ENCODE measurements around the gene ANKRD33B.

The ANKRD33B gene

DNA sequence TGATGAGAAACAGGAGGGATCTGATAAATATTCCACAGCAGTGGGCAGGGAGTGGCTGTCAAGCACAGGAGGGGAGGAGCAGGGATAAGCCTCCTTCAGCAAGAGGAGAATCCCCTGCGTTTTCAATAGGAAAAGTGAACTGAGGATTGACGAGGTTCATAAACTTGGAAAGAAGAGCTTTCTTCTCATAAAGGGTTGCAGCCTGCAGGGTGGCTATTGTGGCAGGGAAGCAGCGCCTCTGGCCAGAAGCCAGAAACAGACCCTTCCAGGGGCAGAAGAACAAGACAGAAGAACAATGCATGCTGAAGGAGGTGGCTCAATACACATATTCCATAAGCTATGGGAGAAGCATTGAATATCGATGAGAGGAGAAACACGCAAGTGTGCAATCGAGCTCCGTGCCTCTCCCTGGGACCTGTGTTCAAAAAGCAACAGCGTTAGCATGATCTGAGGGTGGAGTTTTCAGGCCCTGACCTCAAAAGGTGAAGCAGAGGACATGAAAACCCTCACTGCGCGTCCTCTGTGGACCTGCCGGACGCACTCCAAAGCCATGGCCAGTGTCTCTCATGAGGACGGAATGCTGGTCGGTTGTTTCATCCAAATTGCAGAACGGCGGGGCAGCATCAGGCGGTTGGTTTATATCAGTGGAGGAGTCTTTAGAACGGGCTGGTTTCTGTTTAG is 67.6 kb downstream of the ANKRD33B start:
- TF ChIP-seq, protein P1, sequence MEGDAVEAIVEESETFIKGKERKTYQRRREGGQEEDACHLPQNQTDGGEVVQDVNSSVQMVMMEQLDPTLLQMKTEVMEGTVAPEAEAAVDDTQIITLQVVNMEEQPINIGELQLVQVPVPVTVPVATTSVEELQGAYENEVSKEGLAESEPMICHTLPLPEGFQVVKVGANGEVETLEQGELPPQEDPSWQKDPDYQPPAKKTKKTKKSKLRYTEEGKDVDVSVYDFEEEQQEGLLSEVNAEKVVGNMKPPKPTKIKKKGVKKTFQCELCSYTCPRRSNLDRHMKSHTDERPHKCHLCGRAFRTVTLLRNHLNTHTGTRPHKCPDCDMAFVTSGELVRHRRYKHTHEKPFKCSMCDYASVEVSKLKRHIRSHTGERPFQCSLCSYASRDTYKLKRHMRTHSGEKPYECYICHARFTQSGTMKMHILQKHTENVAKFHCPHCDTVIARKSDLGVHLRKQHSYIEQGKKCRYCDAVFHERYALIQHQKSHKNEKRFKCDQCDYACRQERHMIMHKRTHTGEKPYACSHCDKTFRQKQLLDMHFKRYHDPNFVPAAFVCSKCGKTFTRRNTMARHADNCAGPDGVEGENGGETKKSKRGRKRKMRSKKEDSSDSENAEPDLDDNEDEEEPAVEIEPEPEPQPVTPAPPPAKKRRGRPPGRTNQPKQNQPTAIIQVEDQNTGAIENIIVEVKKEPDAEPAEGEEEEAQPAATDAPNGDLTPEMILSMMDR (IDR thresholded peaks at IDR 0.05; ENCODE audit: control insufficient read depth, extremely low read depth, insufficient read depth): no peak
- no peak overlapping the region for H3K4me3 ChIP-seq (ENCODE audit: low read depth, low read length)
- no peak for DNase-seq (ENCODE audit: low read depth)

DNA sequence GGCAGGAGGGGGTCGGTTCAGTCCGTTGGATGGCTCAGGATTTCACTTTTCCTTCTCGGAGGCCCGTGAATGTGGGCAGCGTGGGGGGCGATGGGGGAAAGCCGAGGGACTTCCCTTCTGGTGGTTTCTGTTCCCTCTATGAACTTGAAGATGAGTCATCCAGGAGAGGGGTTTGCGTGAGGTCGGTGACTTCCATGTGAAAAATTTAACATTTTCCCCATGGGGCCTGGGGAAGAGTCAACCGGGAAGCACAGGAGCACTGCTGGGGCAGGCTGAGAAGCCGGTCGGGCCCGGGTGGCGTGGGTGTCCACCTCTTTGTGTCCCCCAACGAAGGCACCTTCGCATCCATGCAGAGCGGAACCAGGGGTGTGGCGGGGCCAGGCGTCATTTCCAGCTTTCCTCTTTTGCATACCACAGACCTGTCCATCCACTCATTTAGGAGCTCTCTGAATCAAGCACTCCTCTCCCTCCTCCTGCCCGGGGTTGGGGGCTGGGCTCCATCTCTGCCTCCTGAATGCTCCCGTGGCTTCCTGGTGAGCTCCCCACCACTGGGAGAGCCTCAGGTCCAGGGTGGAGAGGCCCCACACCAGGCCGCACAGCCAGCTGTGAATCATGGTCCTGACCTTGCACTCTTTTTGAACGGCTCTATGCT is 68.4 kb downstream of the ANKRD33B start:
- no peak for DNase-seq (ENCODE audit: low read depth)
- TF ChIP-seq, protein P1 (IDR thresholded peaks at IDR 0.05; ENCODE audit: control insufficient read depth, extremely low read depth, insufficient read depth): no peak

DNA sequence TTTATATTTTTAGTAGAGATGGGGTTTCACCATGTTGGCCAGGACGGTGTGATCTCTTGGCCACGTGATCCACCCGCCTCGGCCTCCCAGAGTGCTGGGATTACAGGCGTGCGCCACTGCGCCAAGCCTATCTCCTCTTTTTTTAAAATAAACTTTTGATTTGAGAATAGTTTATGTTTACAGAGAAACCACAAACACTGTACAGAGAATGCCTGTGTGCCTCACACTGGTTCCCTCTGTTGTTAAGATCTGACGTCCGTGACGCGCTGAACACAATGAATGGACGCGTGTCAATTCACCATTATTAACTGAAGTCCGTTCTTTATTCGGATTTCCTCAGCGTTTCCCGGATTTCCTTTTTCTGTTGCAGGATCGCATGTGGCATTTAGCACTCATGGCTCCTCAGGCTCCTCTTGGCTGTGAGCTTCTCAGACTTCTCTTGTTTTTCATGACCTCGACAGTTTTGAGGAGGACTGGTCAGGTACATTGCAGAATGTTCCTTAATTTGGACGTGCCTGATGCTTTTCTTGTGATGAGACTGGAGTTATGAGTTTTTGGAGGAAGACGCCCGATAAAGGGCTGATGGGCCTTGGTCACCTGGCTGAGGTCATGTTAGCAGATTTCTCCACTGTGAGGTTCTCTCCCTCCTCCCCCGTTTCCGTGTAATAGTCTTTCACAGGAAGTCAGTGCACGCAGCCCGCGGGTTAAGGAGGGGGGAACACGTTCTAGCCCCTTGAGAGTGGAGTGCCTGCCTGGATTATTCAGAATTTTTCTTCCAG is 69.6 kb downstream of the ANKRD33B start:
- TF ChIP-seq, protein P1 (IDR thresholded peaks at IDR 0.05; ENCODE audit: control insufficient read depth, extremely low read depth, insufficient read depth): no peak
- no peak overlapping the region for H3K4me3 ChIP-seq (ENCODE audit: low read depth, low read length)
- no peak for DNase-seq (ENCODE audit: low read depth)

More for the DNA sequence above, 68.4 kb downstream of the ANKRD33B start:
- no peak overlapping the region for H3K4me3 ChIP-seq (ENCODE audit: low read depth, low read length)

DNA sequence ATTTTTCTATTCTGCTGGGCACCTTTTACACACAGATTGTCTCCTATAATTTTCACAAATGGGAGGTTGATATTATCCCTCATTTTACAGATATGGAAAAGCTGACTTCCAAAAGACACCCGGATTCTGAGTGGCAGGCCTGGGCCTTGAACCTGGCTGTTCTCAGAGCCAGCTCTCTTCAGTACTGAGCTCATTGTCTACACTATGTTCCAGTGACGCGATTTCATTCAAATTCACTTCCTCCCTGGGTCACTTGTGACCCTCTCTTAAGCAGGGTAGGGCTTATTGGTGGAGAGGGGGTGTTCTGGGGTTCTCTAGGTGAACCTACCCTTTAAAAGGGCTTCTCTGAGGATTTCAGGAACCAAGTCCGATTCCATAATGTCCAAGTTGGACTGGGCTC is 70.2 kb downstream of the ANKRD33B start:
- H3K4me3 ChIP-seq (ENCODE audit: low read depth, low read length): no peak overlapping the region
- no peak for DNase-seq (ENCODE audit: low read depth)
- TF ChIP-seq, protein P1 (IDR thresholded peaks at IDR 0.05; ENCODE audit: control insufficient read depth, extremely low read depth, insufficient read depth): no peak

DNA sequence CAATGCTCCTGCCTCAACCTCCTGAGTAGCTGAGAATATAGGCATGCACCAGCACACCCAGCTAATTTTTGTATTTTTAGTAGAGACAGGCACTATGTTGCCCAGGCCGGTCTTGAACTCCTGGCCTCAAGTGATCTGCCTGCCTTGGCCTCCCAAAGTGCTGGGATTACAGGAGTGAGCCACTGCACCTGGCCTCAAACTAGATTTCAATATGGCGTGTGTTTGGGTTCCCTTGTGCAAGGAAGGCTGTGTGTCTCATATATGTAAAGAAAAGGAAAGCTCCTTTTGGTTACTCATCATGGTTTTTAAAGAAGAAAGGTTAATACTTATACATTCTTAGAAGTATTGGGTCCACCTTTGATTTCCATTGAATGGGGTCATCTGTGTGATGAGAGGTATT is 70.7 kb downstream of the ANKRD33B start:
- DNase-seq (ENCODE audit: low read depth): no peak
- TF ChIP-seq, protein P1 (IDR thresholded peaks at IDR 0.05; ENCODE audit: control insufficient read depth, extremely low read depth, insufficient read depth): no peak
- H3K4me3 ChIP-seq (ENCODE audit: low read depth, low read length): no peak overlapping the region

DNA sequence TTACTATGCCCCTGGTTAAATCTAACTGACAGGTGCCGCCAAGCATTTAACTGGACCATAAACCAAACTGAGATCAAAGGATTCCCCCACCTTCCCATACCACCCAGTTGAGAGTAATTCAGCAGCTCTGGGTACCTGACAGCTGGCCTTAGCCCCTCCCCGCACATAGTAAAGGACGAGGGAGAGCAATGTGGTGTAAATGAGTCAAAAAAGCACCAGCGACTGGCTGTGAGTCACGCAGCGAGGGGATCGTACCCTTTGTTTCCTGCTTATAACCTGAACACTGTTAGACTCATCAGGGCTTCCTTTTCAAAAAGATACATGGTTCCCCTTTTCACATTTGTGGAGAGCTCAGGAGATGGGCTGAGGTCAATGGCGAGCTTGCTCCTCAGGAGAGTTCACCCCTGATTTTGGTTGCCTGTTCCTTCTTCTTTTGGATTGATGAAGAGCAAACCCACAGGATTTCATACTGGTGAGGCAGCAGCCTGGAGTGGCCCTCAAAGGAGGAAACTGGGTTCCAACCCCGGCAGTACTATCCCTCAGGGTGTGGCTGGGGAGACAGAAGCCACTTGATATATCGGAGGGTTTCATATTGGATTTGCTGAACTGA is 71.5 kb downstream of the ANKRD33B start:
- TF ChIP-seq, protein P1 (IDR thresholded peaks at IDR 0.05; ENCODE audit: control insufficient read depth, extremely low read depth, insufficient read depth): no peak
- H3K4me3 ChIP-seq (ENCODE audit: low read depth, low read length): no peak overlapping the region
- DNase-seq (ENCODE audit: low read depth): no peak

Measured in LNCaP clone FGC (cell line).